Epithelial cell of proximal tubule (primary cell): Measurements from ENCODE around the gene BIN2. TPM values are rescaled to one million over a fixed set of nuclear protein-coding genes. Genes with fewer than 3 reads are reported as not detected.
"Not testable (repeated sequence)": the region's sequence is repeated elsewhere in the genome, so short reads cannot be mapped to it uniquely, and the experiment has no call there.

Experiments used
- DNase-seq: peaks from one replicate; pipeline ENCODE4 v3.0.0-alpha.2; 2011; ENCODE audit warnings: low read depth
- H3K4me3 ChIP-seq: 2 replicates; pipeline ENCODE4 v1.5.1; 2011; ENCODE audit warnings: low read depth, mild to moderate bottlenecking, low read length
- total RNA-seq: library from RNA; depleted of rRNA; stranded (reverse); fragments of >200 nt; gene quantifications from 2 replicates; pipeline ENCODE4 v1.2.3, GENCODE V29; 2015
- TF ChIP-seq, protein P1 (sequence below): conservative IDR thresholded peaks from 2 replicates; pipeline ENCODE4 v1.5.1; 2012; ENCODE audit warnings: low read depth, mild to moderate bottlenecking, low read length

Gene BIN2
- total RNA-seq, 1 donor from 2014 or later = not detected

GRCh38 chr12:51346581-51346980, 22.6 kb upstream of the BIN2 start, which contains the start of gene CELA1:
TSS of gene CELA1 (minus strand) at chr12:51346679. CDS start at chr12:51346638, 41 bp downstream.
- no peak within 1 kb of the TSS for H3K4me3 ChIP-seq
- no peak for DNase-seq
- TF ChIP-seq, protein P1, sequence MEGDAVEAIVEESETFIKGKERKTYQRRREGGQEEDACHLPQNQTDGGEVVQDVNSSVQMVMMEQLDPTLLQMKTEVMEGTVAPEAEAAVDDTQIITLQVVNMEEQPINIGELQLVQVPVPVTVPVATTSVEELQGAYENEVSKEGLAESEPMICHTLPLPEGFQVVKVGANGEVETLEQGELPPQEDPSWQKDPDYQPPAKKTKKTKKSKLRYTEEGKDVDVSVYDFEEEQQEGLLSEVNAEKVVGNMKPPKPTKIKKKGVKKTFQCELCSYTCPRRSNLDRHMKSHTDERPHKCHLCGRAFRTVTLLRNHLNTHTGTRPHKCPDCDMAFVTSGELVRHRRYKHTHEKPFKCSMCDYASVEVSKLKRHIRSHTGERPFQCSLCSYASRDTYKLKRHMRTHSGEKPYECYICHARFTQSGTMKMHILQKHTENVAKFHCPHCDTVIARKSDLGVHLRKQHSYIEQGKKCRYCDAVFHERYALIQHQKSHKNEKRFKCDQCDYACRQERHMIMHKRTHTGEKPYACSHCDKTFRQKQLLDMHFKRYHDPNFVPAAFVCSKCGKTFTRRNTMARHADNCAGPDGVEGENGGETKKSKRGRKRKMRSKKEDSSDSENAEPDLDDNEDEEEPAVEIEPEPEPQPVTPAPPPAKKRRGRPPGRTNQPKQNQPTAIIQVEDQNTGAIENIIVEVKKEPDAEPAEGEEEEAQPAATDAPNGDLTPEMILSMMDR = no peak

GRCh38 chr12:51345681-51346080, 21.7 kb upstream of the BIN2 start:
- H3K4me3 ChIP-seq = no peak overlapping the region
- no peak for DNase-seq
- TF ChIP-seq, protein P1 = no peak

- no peak for DNase-seq
- TF ChIP-seq, protein P1 = no peak
- H3K4me3 ChIP-seq = no peak overlapping the region
Measured at GRCh38 chr12:51343201-51343600, 19.2 kb upstream of the BIN2 start.

- no peak overlapping the region for H3K4me3 ChIP-seq
- DNase-seq = no peak
- TF ChIP-seq, protein P1 = no peak
Measured at GRCh38 chr12:51342416-51342815, 18.4 kb upstream of the BIN2 start.

- peak overlapping the region; percentile 31 for H3K4me3 ChIP-seq
- TF ChIP-seq, protein P1 = peak; percentile 99
- DNase-seq = no peak
Measured at GRCh38 chr12:51341251-51342007, 17.5 kb upstream of the BIN2 start.

DNA sequence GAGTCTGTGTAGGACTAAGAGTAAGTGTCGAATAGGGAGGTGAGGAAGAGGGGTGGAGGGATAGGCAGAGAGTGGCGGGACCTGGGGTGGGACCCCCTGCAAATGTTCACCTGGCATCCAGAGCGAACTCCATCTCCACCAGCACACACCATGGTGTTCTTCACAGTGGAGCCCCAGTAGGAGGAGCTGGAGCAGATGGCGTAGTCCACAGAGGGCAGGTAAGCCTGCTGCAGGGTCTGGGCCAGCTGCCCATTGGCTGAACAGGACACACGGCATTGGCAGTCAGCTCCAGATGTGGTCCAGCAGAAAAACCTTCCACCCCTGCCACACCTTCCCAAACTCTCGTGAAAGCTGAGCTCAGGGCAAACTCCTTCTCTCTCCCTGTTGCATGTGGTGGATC, 15.8 kb upstream of the BIN2 start:
- DNase-seq = no peak
- TF ChIP-seq, protein P1 = no peak
- no peak overlapping the region for H3K4me3 ChIP-seq

- not testable (repeated sequence) for H3K4me3 ChIP-seq, DNase-seq
Measured at GRCh38 chr12:51337336-51337735, 13.4 kb upstream of the BIN2 start.
